Measurements from ENCODE around the gene GJD4. TPM values are rescaled to one million over a fixed set of nuclear protein-coding genes. Genes with fewer than 3 reads are reported as not detected.

Gene GJD4
- total and polyA plus RNA-seq, 10 of the 15 experiments (the other 5 are each of a cell fraction or from before 2014, with no cell fraction given): not detected

- ATAC-seq: no peak
- no TSS peak for BruUV-seq (replicated peaks)
- WGBS (ENCODE audit: insufficient coverage, insufficient replicate concordance, low lambda C conversion rate, missing lambda C conversion rate): 69% methylated on average over 4 of the region's 4 CpGs
- Histone ChIP-seq H4K20me1 (ENCODE audit: control insufficient read depth, insufficient read depth) (no peaks in the 10 kb centered on the region), H3K4me1 (ENCODE audit: control insufficient read depth, insufficient read depth, low read length) (no peaks in the 10 kb centered on the region), H3K9me3 (replicated peaks; ENCODE audit: control insufficient read depth, insufficient read depth, low read length) (no peaks in the 10 kb centered on the region; the same call in 2 of the 3 replicates), H3K4me3 (no peak overlapping the region), H3K36me3 (ENCODE audit: control insufficient read depth in 2 of 2, insufficient read depth in 2 of 2, low read length in 1 of 2) (no peaks in the 10 kb centered on the region), H3K27me3 (replicated peaks in 1 of 2; ENCODE audit: control insufficient read depth in 2 of 2, insufficient read depth in 2 of 2, low read length in 1 of 2) (peaks cover 0 to 5% of the 10 kb centered on the region in 2 experiments), H3K9ac (ENCODE audit: control insufficient read depth, insufficient read depth, low read length) (no peak overlapping the region), H3K27ac (ENCODE audit: control insufficient read depth, insufficient read depth) (no peak overlapping the region), H3K4me2 (ENCODE audit: control insufficient read depth, insufficient read depth) (no peak overlapping the region), H3K79me2 (ENCODE audit: control insufficient read depth, insufficient read depth, low read length) (no peaks in the 10 kb centered on the region), H2AFZ (ENCODE audit: control insufficient read depth, low read depth, low read length) (no peak overlapping the region)
- ChIA-PET CTCF (interaction anchor here (0.6 to 5.4 kb wide), 8 partner anchors 22 to 1242 kb away, joined by 3 to 59 read pairs (median 4); no protein-coding TSS in a partner anchor), POLR2A (no interaction called here), RAD21 (ENCODE audit: unreplicated experiment) (interaction anchor here (0.7 to 1.4 kb wide), 3 partner anchors 278 to 1242 kb away, joined by 3 to 5 read pairs (median 4); no protein-coding TSS in a partner anchor), SMC1A (ENCODE audit: uncharacterized antibody, unreplicated experiment) (interaction anchor here (0.7 to 3.7 kb wide), 6 partner anchors 11 to 1242 kb away, joined by 3 to 33 read pairs (median 3); no protein-coding TSS in a partner anchor)
- intact Hi-C loops (cut with micrococcal nuclease; ENCODE audit: unreplicated experiment): loop anchor here (10.0 kb wide), 1 partner anchor 1137 kb away; no protein-coding TSS in a partner anchor
- DNase-seq (ENCODE audit: low read depth, low spot score): no peak
- in situ Hi-C loops (cut with MboI): no loop called here
- FAIRE-seq: no peak
- TF ChIP-seq ATF2 (IDR thresholded peaks at IDR 0.05; ENCODE audit: low read length) (no peak), ZNF622 (IDR thresholded peaks at IDR 0.05) (no peak), BMI1 (IDR thresholded peaks at IDR 0.05; ENCODE audit: borderline replicate concordance) (no peak), E4F1 (IDR thresholded peaks at IDR 0.05; ENCODE audit: borderline replicate concordance, partially characterized antibody) (no peak), POU2F2 (IDR thresholded peaks at IDR 0.05; ENCODE audit: borderline replicate concordance, low read depth, low read length) (no peak), NR2C2 (IDR thresholded peaks at IDR 0.05; ENCODE audit: borderline replicate concordance, control insufficient read depth, insufficient read length, low read depth) (no peak), ZBTB40 (IDR thresholded peaks at IDR 0.05; ENCODE audit: borderline replicate concordance) (no peak), SMC3 (IDR thresholded peaks at IDR 0.05; ENCODE audit: borderline replicate concordance, low read length) (no peak)
- TF ChIP-seq, protein P1, sequence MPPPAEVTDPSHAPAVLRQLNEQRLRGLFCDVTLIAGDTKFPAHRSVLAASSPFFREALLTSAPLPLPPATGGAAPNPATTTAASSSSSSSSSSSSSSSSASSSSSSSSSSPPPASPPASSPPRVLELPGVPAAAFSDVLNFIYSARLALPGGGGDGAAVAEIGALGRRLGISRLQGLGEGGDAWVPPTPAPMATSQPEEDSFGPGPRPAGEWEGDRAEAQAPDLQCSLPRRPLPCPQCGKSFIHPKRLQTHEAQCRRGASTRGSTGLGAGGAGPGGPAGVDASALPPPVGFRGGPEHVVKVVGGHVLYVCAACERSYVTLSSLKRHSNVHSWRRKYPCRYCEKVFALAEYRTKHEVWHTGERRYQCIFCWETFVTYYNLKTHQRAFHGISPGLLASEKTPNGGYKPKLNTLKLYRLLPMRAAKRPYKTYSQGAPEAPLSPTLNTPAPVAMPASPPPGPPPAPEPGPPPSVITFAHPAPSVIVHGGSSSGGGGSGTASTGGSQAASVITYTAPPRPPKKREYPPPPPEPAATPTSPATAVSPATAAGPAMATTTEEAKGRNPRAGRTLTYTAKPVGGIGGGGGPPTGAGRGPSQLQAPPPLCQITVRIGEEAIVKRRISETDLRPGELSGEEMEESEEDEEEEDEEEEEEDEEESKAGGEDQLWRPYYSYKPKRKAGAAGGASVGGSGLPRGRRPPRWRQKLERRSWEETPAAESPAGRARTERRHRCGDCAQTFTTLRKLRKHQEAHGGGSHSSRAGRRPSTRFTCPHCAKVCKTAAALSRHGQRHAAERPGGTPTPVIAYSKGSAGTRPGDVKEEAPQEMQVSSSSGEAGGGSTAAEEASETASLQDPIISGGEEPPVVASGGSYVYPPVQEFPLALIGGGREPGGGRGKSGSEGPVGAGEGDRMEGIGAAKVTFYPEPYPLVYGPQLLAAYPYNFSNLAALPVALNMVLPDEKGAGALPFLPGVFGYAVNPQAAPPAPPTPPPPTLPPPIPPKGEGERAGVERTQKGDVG (CRISPR knock-in tag; IDR thresholded peaks at IDR 0.05): no peak
- TF ChIP-seq, protein P2, sequence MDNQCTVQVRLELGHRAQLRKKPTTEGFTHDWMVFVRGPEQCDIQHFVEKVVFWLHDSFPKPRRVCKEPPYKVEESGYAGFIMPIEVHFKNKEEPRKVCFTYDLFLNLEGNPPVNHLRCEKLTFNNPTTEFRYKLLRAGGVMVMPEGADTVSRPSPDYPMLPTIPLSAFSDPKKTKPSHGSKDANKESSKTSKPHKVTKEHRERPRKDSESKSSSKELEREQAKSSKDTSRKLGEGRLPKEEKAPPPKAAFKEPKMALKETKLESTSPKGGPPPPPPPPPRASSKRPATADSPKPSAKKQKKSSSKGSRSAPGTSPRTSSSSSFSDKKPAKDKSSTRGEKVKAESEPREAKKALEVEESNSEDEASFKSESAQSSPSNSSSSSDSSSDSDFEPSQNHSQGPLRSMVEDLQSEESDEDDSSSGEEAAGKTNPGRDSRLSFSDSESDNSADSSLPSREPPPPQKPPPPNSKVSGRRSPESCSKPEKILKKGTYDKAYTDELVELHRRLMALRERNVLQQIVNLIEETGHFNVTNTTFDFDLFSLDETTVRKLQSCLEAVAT (IDR thresholded peaks at IDR 0.05): no peak
Measured at GRCh38 chr10:35638101-35638500, 33.0 kb downstream of the GJD4 start.
